ENCODE results near the gene CRLF3. TPM values are rescaled to one million over a fixed set of nuclear protein-coding genes. Genes with fewer than 3 reads are reported as not detected.

The CRLF3 gene, protein sequence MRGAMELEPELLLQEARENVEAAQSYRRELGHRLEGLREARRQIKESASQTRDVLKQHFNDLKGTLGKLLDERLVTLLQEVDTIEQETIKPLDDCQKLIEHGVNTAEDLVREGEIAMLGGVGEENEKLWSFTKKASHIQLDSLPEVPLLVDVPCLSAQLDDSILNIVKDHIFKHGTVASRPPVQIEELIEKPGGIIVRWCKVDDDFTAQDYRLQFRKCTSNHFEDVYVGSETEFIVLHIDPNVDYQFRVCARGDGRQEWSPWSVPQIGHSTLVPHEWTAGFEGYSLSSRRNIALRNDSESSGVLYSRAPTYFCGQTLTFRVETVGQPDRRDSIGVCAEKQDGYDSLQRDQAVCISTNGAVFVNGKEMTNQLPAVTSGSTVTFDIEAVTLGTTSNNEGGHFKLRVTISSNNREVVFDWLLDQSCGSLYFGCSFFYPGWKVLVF
- total RNA-seq = 10.0 and 22.5 TPM in 2 replicates

GRCh38 chr17:30824356-30825145, at the start of gene CRLF3:
TSS of gene CRLF3 (minus strand) at chr17:30824692. CDS start at chr17:30824651, 41 bp downstream.
- peak; percentile 89 for DNase-seq (ENCODE audit: low read depth)
- peak within 1 kb of the TSS; percentile 69 for H3K4me3 ChIP-seq (ENCODE audit: low read depth, low read length)
- peak; percentile 43 for TF ChIP-seq CTCF (IDR thresholded peaks at IDR 0.05; ENCODE audit: insufficient read depth, low read depth, low read length)

- no peak overlapping the region for H3K4me3 ChIP-seq (ENCODE audit: low read depth, low read length)
- no peak for TF ChIP-seq CTCF (IDR thresholded peaks at IDR 0.05; ENCODE audit: insufficient read depth, low read depth, low read length)
- DNase-seq (ENCODE audit: low read depth) = no peak
These were observed 44.5 kb upstream of the CRLF3 start for GRCh38 chr17:30869005-30869404.

DNA sequence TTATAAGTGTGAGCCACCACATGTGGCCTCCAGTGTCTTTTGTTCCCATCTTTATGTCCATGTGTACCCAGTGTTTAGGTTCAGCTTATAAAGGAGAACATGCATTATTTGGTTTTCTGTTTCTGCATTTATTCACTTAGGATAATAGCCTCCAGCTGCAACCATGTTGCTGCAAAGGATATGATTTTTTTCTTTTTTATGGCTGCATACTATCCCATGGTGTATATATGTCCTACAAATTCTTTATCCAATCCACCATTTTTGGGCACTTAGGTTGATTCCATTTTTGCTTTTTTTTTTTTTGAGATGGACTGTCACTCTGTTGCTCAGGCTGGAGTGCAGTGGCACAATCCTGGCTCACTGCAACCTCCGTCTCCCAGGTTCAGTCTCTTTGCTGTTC, 40.1 kb upstream of the CRLF3 start:
- no peak overlapping the region for H3K4me3 ChIP-seq (ENCODE audit: low read depth, low read length)
- no peak for DNase-seq (ENCODE audit: low read depth)
- TF ChIP-seq CTCF (IDR thresholded peaks at IDR 0.05; ENCODE audit: insufficient read depth, low read depth, low read length) = no peak

DNA sequence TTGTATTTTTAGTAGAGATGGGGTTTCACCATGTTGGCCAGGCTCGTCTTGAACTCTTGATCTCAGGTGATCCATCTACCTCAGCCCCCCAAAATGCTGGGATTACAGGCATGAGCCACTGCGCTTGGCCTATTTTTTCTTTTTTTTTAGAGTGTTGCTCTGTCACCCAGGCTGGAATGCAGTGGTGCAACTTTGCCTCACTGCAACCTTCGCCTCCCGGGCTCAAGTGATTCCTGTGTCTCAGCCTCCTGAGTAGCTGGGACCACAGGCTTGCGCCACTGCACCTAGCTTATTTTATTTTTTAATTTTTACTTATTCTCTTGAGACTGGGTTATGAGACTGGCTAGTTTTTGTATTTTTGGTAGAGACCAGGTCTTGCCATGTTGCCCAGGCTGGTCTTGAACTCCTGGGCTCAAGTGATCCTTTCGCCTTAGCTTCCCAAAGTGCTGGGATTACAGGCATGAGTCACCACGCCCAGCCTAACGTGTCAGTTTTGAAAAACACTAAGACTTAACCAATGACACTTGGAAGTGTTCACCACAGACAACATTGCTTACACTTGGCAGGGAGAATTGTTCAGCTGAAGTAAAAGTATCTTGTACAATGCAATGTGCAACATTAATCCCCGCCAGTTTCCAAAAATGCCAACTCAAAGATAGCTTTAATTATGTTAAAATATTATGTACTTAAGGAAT, 34.2 kb upstream of the CRLF3 start:
- TF ChIP-seq CTCF (IDR thresholded peaks at IDR 0.05; ENCODE audit: insufficient read depth, low read depth, low read length) = no peak
- no peak overlapping the region for H3K4me3 ChIP-seq (ENCODE audit: low read depth, low read length)
- peak; percentile 30 for DNase-seq (ENCODE audit: low read depth)

DNA sequence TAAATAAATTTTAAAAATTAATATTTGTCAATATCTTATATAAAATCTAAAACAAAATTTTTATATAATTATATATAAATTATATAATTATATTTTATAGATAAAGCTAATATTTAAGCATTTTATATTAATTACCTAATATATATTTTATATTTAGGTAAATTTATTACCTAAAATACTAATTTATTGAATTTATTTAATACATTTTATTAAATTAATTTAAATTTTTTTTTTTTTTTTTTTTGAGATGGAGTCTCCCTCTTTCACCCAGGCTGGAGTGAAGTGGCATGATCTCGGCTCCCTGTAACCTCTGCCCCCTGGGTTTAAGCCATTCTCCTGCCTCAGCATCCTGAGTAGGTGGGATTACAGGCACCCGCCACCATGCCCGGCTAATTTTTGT, 29.7 kb upstream of the CRLF3 start:
- no peak for TF ChIP-seq CTCF (IDR thresholded peaks at IDR 0.05; ENCODE audit: insufficient read depth, low read depth, low read length)
- no peak for DNase-seq (ENCODE audit: low read depth)
- no peak overlapping the region for H3K4me3 ChIP-seq (ENCODE audit: low read depth, low read length)

- no peak overlapping the region for H3K4me3 ChIP-seq (ENCODE audit: low read depth, low read length)
- DNase-seq (ENCODE audit: low read depth) = no peak
- no peak for TF ChIP-seq CTCF (IDR thresholded peaks at IDR 0.05; ENCODE audit: insufficient read depth, low read depth, low read length)
These were observed 23.5 kb upstream of the CRLF3 start for GRCh38 chr17:30848021-30848420.
